Hepatocyte (in vitro differentiated cells): ENCODE measurements around the gene KRTAP10-5. TPM values are rescaled to one million over a fixed set of nuclear protein-coding genes. Genes with fewer than 3 reads are reported as not detected.

Source experiments
- DNase-seq: peaks from one replicate; pipeline ENCODE4 v3.0.0-alpha.2; 2016; ENCODE audit warnings: low spot score
- H2AFZ ChIP-seq: fragments of 200-600 bp; sonication (generic); 2 replicates; pipeline ENCODE4 v1.6.0; 2016; ENCODE audit warnings: antibody characterized with exemption, mild to moderate bottlenecking
- H3K27ac ChIP-seq: fragments of 200-600 bp; sonication (generic); 2 replicates; pipeline ENCODE4 v1.5.1; 2016; ENCODE audit warnings: mild to moderate bottlenecking
- H3K27me3 ChIP-seq: fragments of 200-600 bp; sonication (generic); 2 replicates; pipeline ENCODE4 v1.6.1; 2016
- H3K36me3 ChIP-seq: fragments of 200-600 bp; sonication (generic); replicated peaks from 2 replicates; pipeline ENCODE4 v1.5.1; 2016; ENCODE audit warnings: low read depth; ENCODE audit not compliant: insufficient read depth
- H3K4me1 ChIP-seq: fragments of 200-600 bp; sonication (generic); 2 replicates; pipeline ENCODE4 v1.5.1; 2016; ENCODE audit warnings: mild to moderate bottlenecking, moderate library complexity; ENCODE audit not compliant: insufficient read depth
- H3K4me2 ChIP-seq: fragments of 200-600 bp; sonication (generic); 2 replicates; pipeline ENCODE4 v1.6.0; 2016
- H3K4me3 ChIP-seq: fragments of 200-600 bp; sonication (generic); 2 replicates; pipeline ENCODE4 v1.5.1; 2016; ENCODE audit warnings: mild to moderate bottlenecking
- H3K79me2 ChIP-seq: fragments of 200-600 bp; sonication (generic); 2 replicates; pipeline ENCODE4 v1.6.0; 2017; ENCODE audit warnings: mild to moderate bottlenecking
- H3K9me2 ChIP-seq: fragments of 200-600 bp; sonication (generic); replicated peaks from 2 replicates; pipeline ENCODE4 v1.6.0; 2017; ENCODE audit warnings: mild to moderate bottlenecking; ENCODE audit not compliant: insufficient read depth
- H3K9me3 ChIP-seq: fragments of 200-600 bp; sonication (generic); 2 replicates; pipeline ENCODE4 v1.5.1; 2016; ENCODE audit warnings: low read depth, mild to moderate bottlenecking
- H4K20me1 ChIP-seq: fragments of 200-600 bp; sonication (generic); 2 replicates; pipeline ENCODE4 v1.6.0; 2016; ENCODE audit warnings: mild to moderate bottlenecking; ENCODE audit not compliant: insufficient read depth, poor library complexity, severe bottlenecking
- CTCF ChIP-seq: fragments of 200-600 bp; sonication (generic); IDR thresholded peaks from 2 replicates; pipeline ENCODE4 v1.5.1; 2016; ENCODE audit warnings: antibody characterized with exemption, mild to moderate bottlenecking; ENCODE audit not compliant: poor library complexity
- EZH2 ChIP-seq: fragments of 200-600 bp; sonication (generic); IDR thresholded peaks from 2 replicates; pipeline ENCODE4 v1.6.1; 2016; ENCODE audit warnings: antibody characterized with exemption, mild to moderate bottlenecking, borderline replicate concordance
- EZH2phosphoT487 ChIP-seq: fragments of 200-600 bp; sonication (generic); IDR thresholded peaks from one replicate; pipeline ENCODE4 v1.6.1; 2018; ENCODE audit warnings: antibody characterized with exemption, mild to moderate bottlenecking, low read depth, moderate library complexity; ENCODE audit not compliant: unreplicated experiment, severe bottlenecking
- WGBS: methylation state at CpG from one replicate; pipeline ENCODE4 v1.1.6; 2016; ENCODE audit warnings: low lambda C conversion rate; ENCODE audit errors: missing lambda C conversion rate; 5-methylcytosine and 5-hydroxymethylcytosine counted together
- polyA plus RNA-seq: library from polyadenylated mRNA; unstranded; fragments of >200 nt; fragmentation: Nextera tagmentation; extraction: Ambion mirVana; gene quantifications from 2 replicates; pipeline ENCODE4 v1.2.1, GENCODE V29; 2016
- total RNA-seq: library from RNA; depleted of rRNA; stranded (reverse); fragments of >200 nt; gene quantifications from 2 replicates; pipeline ENCODE4 v1.2.3, GENCODE V29; 2014

Gene KRTAP10-5
- total and polyA plus RNA-seq, 2 experiments from 2014 or later: not detected

- no peak overlapping the region for H3K4me3 ChIP-seq
- WGBS: 90% methylated on average over 6 of the region's 6 CpGs
These were observed 39.5 kb upstream of the KRTAP10-5 start for GRCh38 chr21:44619886-44620285.

GRCh38 chr21:44618909-44619308 is 38.5 kb upstream of the KRTAP10-5 start:
- no peaks in the 10 kb centered on the region for H3K79me2 ChIP-seq
- H3K4me3 ChIP-seq: no peak overlapping the region
- no peaks in the 10 kb centered on the region for H3K4me1 ChIP-seq
- no peak overlapping the region for H3K4me2 ChIP-seq
- H2AFZ ChIP-seq: no peak overlapping the region
- no peak for TF ChIP-seq CTCF
- TF ChIP-seq EZH2: no peak
- TF ChIP-seq EZH2phosphoT487: no peak
- H4K20me1 ChIP-seq: no peaks in the 10 kb centered on the region
- H3K27me3 ChIP-seq: no peaks in the 10 kb centered on the region
- H3K9me2 ChIP-seq: no peaks in the 10 kb centered on the region
- DNase-seq: no peak
- H3K36me3 ChIP-seq: no peaks in the 10 kb centered on the region
- no peaks in the 10 kb centered on the region for H3K9me3 ChIP-seq
- 93% methylated on average over 3 of the region's 3 CpGs for WGBS
- no peak overlapping the region for H3K27ac ChIP-seq

More at GRCh38 chr21:44619886-44620285, 39.5 kb upstream of the KRTAP10-5 start:
- H4K20me1 ChIP-seq: no peaks in the 10 kb centered on the region
- H3K4me1 ChIP-seq: no peaks in the 10 kb centered on the region
- H2AFZ ChIP-seq: no peak overlapping the region
- H3K9me3 ChIP-seq: no peaks in the 10 kb centered on the region
- TF ChIP-seq CTCF (no peak), EZH2phosphoT487 (no peak), EZH2 (no peak)
- DNase-seq: no peak
- no peaks in the 10 kb centered on the region for H3K36me3 ChIP-seq
- H3K27ac ChIP-seq: no peak overlapping the region
- H3K9me2 ChIP-seq: no peaks in the 10 kb centered on the region
- H3K79me2 ChIP-seq: no peaks in the 10 kb centered on the region
- H3K4me2 ChIP-seq: no peak overlapping the region
- no peaks in the 10 kb centered on the region for H3K27me3 ChIP-seq

- no peak overlapping the region for H3K4me3 ChIP-seq
- H3K9me3 ChIP-seq: no peaks in the 10 kb centered on the region
- no peaks in the 10 kb centered on the region for H4K20me1 ChIP-seq
- H3K79me2 ChIP-seq: no peaks in the 10 kb centered on the region
- H3K36me3 ChIP-seq: no peaks in the 10 kb centered on the region
- no peaks in the 10 kb centered on the region for H3K27me3 ChIP-seq
- no peak overlapping the region for H2AFZ ChIP-seq
- TF ChIP-seq EZH2phosphoT487 (no peak), CTCF (no peak), EZH2 (no peak)
- no peaks in the 10 kb centered on the region for H3K9me2 ChIP-seq
- DNase-seq: no peak
- no peak overlapping the region for H3K4me2 ChIP-seq
- H3K4me1 ChIP-seq: no peaks in the 10 kb centered on the region
- WGBS: 48% methylated on average over 4 of the region's 4 CpGs
- no peak overlapping the region for H3K27ac ChIP-seq
These were observed 38.1 kb upstream of the KRTAP10-5 start for GRCh38 chr21:44618504-44618903.

- Histone ChIP-seq H3K79me2 (no peaks in the 10 kb centered on the region), H3K27ac (no peak overlapping the region), H3K27me3 (no peaks in the 10 kb centered on the region), H4K20me1 (no peaks in the 10 kb centered on the region), H3K9me2 (no peaks in the 10 kb centered on the region), H3K4me3 (no peak overlapping the region), H3K36me3 (no peaks in the 10 kb centered on the region), H3K4me1 (no peaks in the 10 kb centered on the region), H3K9me3 (no peaks in the 10 kb centered on the region), H2AFZ (no peak overlapping the region), H3K4me2 (no peak overlapping the region)
- 74% methylated on average over 8 of the region's 8 CpGs for WGBS
- no peak for DNase-seq
- TF ChIP-seq CTCF: no peak
- TF ChIP-seq EZH2phosphoT487: no peak
- no peak for TF ChIP-seq EZH2
These were observed 36.7 kb upstream of the KRTAP10-5 start for GRCh38 chr21:44617071-44617501.
